ENCODE data around the gene GTSE1. TPM values are rescaled to one million over a fixed set of nuclear protein-coding genes. Genes with fewer than 3 reads are reported as not detected.

The GTSE1 gene
- total and polyA plus RNA-seq, 9 donors: 0.18 to 0.84 (median 0.38) TPM; not detected in 1

GRCh38 chr22:46273432-46274148, 23.1 kb upstream of the GTSE1 start:
- WGBS, 3 donors: 89 to 94% (median 90%) methylated on average over 8 to 12 of the region's 12 CpGs
- H3K27ac ChIP-seq: no peak overlapping the region
- peak in 1 of 5 donors; percentile 26 for DNase-seq
- no peaks in the 10 kb centered on the region for H3K4me1 ChIP-seq (ENCODE audit: insufficient read depth)
- H3K4me3 ChIP-seq: no peak overlapping the region
- H3K36me3 ChIP-seq: peaks cover 2% of the 10 kb centered on the region
- intact Hi-C loops (cut with DNase I): no loop called here
- H3K27me3 ChIP-seq: no peaks in the 10 kb centered on the region
- TF ChIP-seq EP300 (IDR thresholded peaks at IDR 0.05) (no peak), POLR2A (IDR thresholded peaks at IDR 0.05) (no peak), CTCF (IDR thresholded peaks at IDR 0.05) (no peak)
- no peaks in the 10 kb centered on the region for H3K9me3 ChIP-seq

GRCh38 chr22:46274381-46274780, 22.3 kb upstream of the GTSE1 start:
- H3K4me1 ChIP-seq (ENCODE audit: insufficient read depth): no peaks in the 10 kb centered on the region
- peak in 1 of 5 donors; percentile 19 for DNase-seq
- no peak overlapping the region for H3K27ac ChIP-seq
- H3K36me3 ChIP-seq: peaks cover 2% of the 10 kb centered on the region
- H3K9me3 ChIP-seq: no peaks in the 10 kb centered on the region
- intact Hi-C loops (cut with DNase I): no loop called here
- no peak overlapping the region for H3K4me3 ChIP-seq
- no peaks in the 10 kb centered on the region for H3K27me3 ChIP-seq
- no peak for TF ChIP-seq CTCF (IDR thresholded peaks at IDR 0.05)
- TF ChIP-seq POLR2A (IDR thresholded peaks at IDR 0.05): no peak
- TF ChIP-seq EP300 (IDR thresholded peaks at IDR 0.05): no peak
- WGBS, 3 donors: 93 to 96% (median 96%) methylated on average over 8 of the region's 8 CpGs

GRCh38 chr22:46275455-46276122, 21.1 kb upstream of the GTSE1 start:
- intact Hi-C loops (cut with DNase I): no loop called here
- Histone ChIP-seq H3K27ac (no peak overlapping the region), H3K36me3 (peaks cover 2% of the 10 kb centered on the region), H3K27me3 (no peaks in the 10 kb centered on the region), H3K4me3 (no peak overlapping the region), H3K4me1 (ENCODE audit: insufficient read depth) (no peaks in the 10 kb centered on the region), H3K9me3 (no peaks in the 10 kb centered on the region)
- DNase-seq: peak in 1 of 5 donors; percentile 1
- WGBS, 3 donors: 64 to 72% (median 67%) methylated on average over 3 of the region's 3 CpGs
- TF ChIP-seq EP300 (IDR thresholded peaks at IDR 0.05) (no peak), CTCF (IDR thresholded peaks at IDR 0.05) (no peak), POLR2A (IDR thresholded peaks at IDR 0.05) (no peak)

GRCh38 chr22:46276563-46276962, 20.1 kb upstream of the GTSE1 start:
- peaks cover 2% of the 10 kb centered on the region for H3K36me3 ChIP-seq

More at GRCh38 chr22:46276563-46276962, 20.1 kb upstream of the GTSE1 start:
- peak in 1 of 5 donors; percentile 1 for DNase-seq
- Histone ChIP-seq H3K9me3 (no peaks in the 10 kb centered on the region), H3K27me3 (no peaks in the 10 kb centered on the region), H3K4me3 (no peak overlapping the region), H3K4me1 (ENCODE audit: insufficient read depth) (no peaks in the 10 kb centered on the region), H3K27ac (no peak overlapping the region)
- intact Hi-C loops (cut with DNase I): no loop called here
- TF ChIP-seq CTCF (IDR thresholded peaks at IDR 0.05) (no peak), EP300 (IDR thresholded peaks at IDR 0.05) (no peak), POLR2A (IDR thresholded peaks at IDR 0.05) (no peak)
- 87 to 91% (median 91%) methylated on average over 7 of the region's 7 CpGs for WGBS, 3 donors
